ENCODE results near the gene URB1.
A peak's percentile ranks its signal among the peaks of the same experiment; 100 is the strongest.
"Not testable (repeated sequence)": the region's sequence is repeated elsewhere in the genome, so short reads cannot be mapped to it uniquely, and the experiment has no call there.

URB1 gene

DNA sequence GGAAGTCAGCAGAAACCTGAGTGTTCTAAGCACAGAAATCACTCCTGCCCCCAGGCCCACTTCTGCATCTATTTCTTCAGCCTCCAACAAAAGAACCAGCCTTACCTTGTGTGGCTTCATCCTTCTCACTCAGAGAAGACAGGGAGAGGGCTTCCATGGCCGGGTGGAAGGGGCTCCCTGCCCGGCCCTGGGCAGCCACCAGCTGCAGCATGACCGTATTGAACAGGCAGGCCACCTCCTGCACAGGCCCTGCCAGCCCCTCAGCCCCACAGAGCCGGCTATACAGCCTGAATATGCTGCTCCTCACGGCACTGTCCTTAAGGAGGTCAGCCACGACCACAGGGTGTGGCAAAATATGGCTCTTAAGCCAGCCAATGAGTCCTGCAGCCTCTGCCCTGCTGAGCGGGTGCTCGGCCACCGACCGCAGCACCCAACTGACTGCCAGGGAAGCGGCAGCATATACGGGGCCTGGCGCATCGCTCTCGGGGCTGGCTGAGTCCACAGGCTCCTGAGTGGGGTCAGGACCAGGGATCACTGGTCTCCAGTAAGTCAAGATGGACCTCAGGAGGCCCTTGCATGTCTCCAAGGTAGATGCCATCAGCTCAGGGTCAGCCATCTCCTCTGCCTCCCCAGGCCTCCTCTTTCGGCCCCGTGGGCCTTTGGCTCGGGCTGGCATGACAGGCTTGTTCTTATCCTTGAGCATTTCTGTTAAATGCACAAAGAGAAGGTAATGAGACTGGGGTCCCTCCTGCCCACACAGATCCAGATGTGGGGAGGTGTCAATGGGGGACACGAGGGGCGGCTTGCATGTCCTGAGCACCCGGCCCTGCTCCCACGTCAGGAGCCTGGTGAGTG is 76.2 kb downstream of the URB1 start:
- no peak for DNase-seq

DNA sequence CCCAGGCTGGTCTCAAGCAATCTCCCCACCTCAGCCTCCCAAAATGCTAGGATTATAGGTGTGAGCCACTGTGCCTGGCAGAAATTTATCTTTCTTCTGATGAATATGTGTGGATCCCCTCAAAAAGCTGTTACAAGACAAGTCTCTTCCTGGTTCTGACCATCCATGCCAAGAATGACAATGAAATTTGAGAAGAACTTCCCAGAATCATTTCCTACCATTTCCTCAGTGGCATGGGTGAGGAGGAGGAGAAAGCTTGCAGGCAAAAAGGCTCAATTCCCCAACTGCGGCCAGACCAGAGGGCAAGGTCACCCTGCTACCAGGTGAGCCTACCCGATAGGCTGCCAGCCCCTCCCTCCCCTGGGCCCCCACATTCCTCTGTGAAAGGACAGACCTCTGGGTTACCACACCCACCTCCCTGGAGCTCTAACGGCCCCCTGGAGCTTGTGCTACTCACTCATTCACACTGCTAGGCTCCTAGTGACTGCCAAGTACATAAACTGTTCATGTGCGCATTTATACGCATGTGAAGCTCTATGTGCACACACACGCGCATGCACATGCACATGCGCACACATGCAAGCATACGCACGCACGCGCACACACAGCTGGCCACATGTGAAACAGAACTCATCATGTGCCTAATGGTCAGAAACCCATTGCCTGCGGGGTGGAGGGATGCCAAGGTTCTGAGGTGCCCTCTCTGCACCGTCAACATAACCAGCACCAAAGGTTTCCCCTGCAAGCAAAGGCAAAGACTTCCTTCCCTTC is 77.1 kb downstream of the URB1 start:
- no peak for DNase-seq

DNA sequence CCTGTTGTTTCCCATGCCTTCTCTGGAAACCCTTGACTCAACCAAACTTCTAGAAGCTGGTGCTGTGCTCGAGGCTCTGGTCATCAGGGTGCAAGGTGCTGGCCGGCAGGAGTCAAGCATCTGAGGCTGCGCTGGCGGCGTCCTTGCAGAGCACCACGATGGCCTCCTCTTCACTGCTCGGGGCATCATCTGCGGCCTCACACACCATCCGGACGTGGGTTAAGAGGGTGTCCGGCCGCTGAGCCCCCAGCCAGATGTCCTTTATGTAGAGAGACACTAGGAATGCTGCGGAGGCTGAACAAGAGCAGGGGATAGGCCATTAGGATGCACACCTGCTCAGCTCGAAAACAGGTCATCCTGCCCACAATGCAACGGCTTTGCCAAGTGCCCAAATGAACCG is 78.0 kb downstream of the URB1 start:
- no peak for DNase-seq

DNA sequence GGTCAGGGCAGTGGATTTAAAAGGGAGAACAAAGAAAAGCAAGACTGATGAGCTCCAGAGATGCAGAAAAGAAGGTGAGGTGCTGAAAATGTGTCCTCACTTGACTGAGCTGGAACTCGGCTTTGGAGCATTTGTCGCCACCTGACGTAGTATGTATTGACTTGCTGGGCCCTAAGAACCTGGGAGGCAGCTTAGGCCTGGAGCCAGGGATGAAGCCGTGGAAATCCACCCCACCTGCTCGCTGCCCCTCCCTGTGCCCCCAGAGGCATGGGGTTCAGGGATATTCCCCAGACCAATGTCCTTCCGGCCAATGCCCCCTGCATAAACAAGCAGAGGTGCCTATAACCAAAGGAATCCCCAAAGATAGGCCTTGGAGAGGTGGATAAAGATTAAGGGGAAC is 79.8 kb downstream of the URB1 start:
- DNase-seq = no peak

- DNase-seq = no peak
Measured at GRCh38 chr21:32312326-32312725, 80.5 kb downstream of the URB1 start.

- no peak for DNase-seq
Measured at GRCh38 chr21:32311621-32312020, 81.2 kb downstream of the URB1 start.

DNA sequence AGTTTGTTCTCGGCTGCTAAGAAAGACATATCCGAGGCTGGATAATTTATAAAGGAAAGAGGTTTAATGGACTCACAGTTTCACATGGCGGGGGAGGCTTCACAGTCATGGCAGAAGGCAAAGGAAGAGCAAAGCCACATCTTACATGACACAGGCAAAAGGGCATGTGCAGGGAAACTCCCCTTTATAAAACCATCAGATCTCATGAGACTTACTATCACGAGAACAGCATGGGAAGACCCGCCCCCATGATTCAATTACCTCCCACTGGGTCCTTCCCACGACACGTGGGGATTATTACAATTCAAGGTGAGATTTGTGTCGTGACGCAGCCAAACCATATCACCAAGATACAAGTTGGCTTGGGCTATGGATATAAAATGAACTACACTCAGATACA is 81.8 kb downstream of the URB1 start:
- DNase-seq = not testable (repeated sequence)

- DNase-seq = no peak
Measured at GRCh38 chr21:32309906-32310460, 82.8 kb downstream of the URB1 start.

GRCh38 chr21:32308696-32309095 is 84.1 kb downstream of the URB1 start:
- DNase-seq = no peak

GRCh38 chr21:32307706-32308105 is 85.1 kb downstream of the URB1 start:
- DNase-seq = peak; percentile 61

- DNase-seq = no peak
Measured at GRCh38 chr21:32306021-32306780, 86.6 kb downstream of the URB1 start.

DNA sequence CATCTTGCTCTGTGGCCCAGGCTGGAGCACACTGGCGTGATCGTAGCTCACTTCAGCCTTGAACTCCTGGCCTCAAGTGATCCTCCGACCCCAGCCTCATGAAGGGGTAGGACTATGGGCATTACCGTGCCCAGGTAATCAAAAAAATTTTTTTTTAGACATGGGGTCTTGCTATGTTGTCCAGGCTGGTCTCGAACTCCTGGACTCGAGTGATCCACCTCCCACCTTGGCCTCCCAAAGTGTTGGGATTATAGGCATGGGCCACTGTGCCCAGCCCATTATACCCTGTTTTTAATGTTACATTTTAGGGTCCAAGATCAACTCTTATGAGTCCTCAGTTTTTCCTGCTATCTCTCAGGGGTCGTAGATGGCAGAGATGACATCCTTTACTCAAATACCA is 87.8 kb downstream of the URB1 start:
- DNase-seq = no peak

GRCh38 chr21:32303385-32303784 is 89.4 kb downstream of the URB1 start:
- DNase-seq = no peak

DNA sequence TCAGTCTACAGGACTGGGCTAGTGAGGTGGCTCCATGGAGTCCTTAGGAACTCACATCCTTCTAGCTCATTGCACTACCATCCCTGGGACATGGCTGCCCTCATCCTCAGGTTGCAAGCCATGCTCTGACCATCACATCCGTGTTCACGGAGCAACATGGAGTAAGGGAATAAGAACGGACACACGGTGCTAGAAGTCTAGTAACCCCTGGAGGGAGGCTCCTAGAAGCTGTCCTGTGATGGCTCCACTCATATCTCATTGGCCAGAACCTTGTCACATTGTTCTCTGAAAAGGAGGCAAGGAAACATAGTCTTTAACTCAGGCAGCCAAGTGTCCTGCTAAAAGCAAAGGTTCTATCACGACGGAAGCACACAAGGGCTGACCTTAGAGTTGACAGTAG is 90.3 kb downstream of the URB1 start:
- DNase-seq = no peak

DNA sequence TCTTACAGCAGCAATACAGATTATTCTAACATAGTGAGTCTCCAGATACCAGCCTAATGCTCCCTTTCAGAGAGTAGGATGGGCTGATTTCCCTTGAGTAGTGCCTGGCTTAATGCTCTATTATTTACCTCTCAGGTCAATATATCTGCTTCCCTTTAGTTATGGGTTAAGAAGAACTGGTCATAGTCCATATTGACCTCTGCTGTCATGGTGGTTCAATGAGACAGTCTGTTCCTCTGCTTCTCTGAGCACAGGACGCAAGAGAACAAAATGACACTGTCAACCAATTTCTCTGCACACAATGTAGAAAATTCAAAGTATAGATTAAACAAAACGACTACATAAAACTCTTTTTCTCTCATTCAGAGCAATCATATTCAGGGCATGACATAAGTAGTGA is 91.2 kb downstream of the URB1 start:
- no peak for DNase-seq

- no peak for DNase-seq
Measured at GRCh38 chr21:32300117-32300681, 92.6 kb downstream of the URB1 start.

DNA sequence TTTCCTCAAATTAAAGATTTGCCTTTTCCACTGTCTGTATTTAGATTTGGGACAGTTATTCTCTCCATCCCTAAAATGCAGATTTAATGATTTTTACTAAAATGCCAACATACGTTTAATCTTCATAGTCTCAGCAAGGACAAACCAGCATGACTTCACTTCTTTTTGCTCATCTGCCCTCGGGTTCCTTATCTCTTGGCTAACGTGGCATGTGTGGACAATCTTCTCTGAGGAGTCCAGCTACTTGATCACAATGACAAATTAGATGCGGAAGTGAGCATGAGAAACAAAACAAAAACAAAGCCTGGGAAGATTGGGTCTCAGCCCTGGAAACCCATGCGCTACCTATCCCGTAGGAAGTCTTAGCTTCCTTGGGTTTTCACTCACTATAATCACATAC is 93.1 kb downstream of the URB1 start:
- DNase-seq = no peak

GRCh38 chr21:32298658-32299081 is 94.1 kb downstream of the URB1 start, which contains the start of gene MRAP:
Gene MRAP, plus strand, starts transcription at chr21:32298855. Its CDS starts 117 bp downstream, at chr21:32298972.
- no peak for DNase-seq

GRCh38 chr21:32298148-32298559 is 94.7 kb downstream of the URB1 start:
- DNase-seq = no peak

GRCh38 chr21:32297449-32297848 is 95.4 kb downstream of the URB1 start:
- DNase-seq = no peak

DNA sequence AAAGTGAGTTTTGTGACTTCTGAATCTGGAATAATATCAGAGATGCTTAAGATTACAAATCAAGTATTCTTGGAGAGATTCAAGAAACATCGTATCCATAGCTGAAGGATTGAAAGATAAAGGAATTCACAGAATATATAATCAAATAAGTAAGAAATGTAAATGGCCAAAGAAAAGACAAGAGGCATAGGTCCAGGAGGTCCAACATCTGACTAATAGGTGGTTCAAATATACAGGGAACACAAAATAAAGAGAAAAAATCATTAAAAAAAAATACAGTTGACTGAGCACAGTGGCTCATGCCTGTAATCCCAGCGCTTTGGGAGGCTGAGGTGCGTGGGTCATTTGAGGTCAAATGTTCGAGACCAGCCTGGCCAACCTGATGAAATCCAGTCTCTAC is 107.3 kb downstream of the URB1 start:
- DNase-seq = no peak

DNA sequence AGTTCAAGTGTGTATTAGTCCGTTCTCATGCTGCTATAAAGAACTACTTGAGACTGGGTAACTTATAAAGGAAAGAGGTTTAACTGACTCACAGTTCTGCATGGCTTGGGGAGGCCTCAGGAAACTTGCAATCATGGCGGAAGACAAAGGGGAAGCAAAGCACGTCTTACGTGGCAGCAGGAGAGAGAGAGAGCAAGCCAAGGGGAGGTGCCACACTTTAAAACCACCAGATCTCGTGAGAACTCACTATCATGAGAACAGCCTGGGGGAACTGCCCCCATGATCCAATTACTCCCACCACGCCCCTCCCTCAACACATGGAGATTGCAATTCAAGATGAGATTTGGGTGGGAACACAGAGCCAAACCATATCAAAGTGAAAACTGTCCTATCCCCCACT is 109.8 kb downstream of the URB1 start:
- DNase-seq = no peak

- DNase-seq = no peak
Measured at GRCh38 chr21:32281531-32281930, 111.3 kb downstream of the URB1 start.

All from HCEC 1CT (cell line).